ENCODE measurements around the gene TMC6.
A peak's percentile ranks its signal among the peaks of the same experiment; 100 is the strongest.
"Not testable (repeated sequence)": the region's sequence is repeated elsewhere in the genome, so short reads cannot be mapped to it uniquely, and the experiment has no call there.

TMC6 gene, protein sequence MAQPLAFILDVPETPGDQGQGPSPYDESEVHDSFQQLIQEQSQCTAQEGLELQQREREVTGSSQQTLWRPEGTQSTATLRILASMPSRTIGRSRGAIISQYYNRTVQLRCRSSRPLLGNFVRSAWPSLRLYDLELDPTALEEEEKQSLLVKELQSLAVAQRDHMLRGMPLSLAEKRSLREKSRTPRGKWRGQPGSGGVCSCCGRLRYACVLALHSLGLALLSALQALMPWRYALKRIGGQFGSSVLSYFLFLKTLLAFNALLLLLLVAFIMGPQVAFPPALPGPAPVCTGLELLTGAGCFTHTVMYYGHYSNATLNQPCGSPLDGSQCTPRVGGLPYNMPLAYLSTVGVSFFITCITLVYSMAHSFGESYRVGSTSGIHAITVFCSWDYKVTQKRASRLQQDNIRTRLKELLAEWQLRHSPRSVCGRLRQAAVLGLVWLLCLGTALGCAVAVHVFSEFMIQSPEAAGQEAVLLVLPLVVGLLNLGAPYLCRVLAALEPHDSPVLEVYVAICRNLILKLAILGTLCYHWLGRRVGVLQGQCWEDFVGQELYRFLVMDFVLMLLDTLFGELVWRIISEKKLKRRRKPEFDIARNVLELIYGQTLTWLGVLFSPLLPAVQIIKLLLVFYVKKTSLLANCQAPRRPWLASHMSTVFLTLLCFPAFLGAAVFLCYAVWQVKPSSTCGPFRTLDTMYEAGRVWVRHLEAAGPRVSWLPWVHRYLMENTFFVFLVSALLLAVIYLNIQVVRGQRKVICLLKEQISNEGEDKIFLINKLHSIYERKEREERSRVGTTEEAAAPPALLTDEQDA

DNA sequence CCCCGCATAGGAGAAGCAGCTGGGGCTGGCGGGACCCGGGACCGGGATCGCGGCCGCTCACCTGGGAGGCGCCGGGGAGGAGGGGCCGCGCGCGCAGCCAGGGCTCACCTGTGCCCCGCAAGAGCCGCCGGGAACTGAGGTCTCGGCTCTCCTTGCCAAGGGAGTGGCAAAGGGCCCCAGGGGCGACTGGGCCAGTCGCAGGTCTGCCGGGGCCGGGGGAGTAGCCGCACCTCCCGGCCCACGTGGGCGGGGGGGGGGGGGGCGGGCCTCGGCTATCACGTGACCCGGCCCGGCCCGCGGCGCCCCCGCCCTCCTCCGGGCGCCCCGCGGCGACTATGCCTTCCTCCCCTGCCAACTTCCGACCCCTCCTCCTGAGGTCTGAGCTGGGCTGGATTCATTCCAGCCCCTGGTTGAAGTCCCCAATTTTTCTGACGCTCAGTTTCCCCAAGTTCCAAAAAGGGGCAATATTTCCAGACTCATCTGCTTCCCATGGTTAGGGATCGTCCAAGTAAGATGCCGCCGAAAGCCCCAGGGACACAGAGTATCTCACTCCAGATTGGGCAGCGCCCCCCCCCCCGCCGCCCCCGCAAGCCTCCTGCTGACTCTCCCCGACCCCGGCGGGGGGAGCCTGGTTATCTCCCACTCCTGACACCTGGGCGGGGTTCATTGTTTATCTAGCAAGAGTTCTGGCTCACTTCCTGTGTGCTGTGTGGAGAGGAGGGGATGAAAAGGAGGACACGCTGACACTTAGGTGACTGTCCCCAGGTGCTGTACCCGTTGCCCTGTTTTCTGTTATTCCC, at the start of gene TMC6:
Gene TMC6 (minus strand): TSS at position 205 of the 800 bp plus-strand sequence. CDS start 1,923 bp downstream, outside the sequence.
- DNase-seq: peak; percentile 56

DNA sequence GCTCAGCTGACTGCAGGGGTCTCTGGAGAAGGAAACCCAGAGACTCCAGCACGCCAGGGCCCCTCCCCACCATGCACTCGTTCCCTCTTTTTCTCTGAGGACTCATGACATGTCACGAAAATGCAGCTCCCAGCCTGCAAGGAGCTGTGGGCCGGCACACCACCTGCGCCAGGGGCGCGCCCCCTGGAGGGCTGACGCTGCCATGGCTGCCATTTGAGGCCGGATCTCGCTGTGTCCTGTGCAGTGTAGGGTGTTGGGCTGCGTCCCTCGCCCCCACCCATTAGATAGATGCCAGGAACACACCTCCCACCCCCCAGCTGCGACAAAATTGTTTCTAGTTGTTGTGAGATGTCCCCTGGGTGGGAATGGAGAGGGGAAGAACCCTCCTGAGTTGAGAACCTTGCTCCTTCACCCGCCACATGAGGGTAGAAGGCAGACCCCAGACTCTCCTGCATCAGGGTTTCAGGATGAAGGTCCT, 48.0 kb upstream of the TMC6 start:
- peak; percentile 52 for DNase-seq

DNA sequence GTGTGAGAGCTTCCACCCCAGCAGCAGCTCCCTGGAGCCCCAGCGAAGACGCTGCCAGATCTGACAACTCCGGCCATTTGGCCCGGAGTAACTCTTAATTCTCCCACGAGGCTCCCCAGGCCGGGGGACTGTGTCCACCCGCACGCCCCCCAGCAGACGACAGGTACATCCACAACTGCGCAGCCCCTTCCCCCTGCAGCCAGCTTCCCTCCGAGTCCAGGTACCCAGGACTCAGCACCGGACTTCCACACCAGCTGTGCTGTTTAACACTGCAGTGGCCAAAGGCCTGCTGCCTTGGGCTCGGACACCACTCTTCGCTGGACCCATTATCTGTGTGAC, 47.1 kb upstream of the TMC6 start:
- DNase-seq: no peak

DNA sequence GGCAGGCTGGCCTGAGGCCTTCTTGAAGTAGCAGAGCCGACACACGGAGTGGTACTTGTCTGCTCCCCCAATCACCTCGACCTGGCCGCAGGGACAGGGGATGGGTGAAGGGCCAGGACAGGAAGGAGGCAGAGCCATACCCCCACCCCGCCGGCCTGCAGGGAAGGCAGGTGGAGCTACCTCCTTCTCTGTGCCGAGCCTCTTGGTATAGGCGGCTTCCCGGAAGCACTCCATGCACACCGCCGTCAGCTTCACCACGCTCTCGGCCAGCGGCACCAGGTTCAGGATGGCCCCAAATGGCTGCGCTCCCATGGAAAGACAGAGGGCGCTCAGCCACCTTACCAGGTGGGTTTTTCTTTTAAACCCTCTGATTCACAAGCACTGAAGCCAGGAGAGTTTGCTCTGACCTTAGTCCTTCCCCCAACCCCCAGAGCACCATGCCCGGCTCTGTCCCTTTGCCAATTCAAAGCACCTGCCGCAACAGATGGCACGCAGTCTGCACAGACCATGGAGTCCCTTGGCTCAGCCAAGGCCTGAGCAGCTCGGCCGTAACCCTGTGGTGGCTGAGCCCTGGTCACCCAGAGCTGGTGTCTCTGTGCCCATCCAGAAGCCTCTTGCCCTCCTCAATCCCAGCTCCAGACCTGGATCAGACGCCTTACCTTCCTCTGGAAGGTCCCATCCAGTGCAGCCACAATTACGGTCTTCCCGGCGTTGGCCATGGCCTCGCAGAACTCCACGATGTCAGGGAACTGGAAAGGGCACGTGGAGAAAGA, 46.5 kb upstream of the TMC6 start:
- DNase-seq: no peak

DNA sequence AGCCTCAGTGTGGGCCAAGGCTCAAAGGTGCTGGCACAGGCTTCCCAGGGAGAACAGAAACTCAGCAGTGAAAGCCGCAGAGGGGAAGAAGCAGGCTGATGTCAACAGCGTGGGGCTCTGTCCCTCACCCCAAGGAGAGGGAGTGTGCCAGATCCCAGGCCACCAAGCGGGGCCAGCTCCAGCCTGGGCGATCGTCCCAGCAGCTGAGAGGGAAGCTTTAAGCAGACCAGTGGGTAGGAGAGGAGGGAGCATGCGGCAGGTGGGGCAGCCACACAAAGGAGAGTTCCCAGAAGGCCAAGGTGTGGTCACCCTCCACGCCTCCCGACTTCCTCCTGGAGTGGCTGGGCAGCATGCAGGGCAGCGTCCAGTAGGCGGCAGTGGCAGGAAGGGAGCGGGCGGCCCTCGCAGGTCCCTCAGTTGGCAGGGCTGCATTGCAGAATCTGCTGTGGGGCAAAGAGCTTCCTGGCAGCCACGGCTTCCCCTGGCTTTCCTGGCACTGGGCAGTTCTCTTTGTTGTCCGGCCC, 45.9 kb upstream of the TMC6 start:
- DNase-seq: peak; percentile 94

DNA sequence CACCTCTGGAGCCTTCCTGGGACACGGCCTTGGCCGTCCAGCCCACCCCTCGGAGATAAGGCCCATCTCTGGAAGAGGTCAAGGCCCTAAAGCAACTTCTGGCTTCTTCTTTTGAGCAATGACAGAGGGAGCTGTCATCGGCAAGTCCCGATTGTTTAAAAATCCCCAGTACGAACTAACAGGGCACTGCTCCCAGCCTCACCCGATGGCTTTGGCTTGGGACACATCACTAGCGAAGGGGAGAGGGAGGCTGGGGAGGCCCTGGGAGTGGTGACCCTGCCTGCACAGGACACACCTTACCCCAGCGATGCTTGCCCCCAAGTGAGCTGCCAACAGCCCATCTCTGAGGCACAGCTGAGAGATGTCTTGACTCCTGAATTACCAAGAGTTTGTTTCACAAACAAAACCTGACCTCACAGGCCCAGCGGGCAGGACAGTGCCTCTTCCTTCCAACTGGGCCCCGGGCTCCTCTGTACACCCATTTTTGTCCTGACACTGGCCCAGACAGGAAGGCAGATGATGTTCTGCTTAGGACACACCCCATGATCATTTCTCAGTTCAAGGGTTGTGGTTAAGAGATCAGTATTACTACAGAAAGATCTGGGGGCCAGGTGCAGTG, 44.7 kb upstream of the TMC6 start:
- DNase-seq: no peak

DNA sequence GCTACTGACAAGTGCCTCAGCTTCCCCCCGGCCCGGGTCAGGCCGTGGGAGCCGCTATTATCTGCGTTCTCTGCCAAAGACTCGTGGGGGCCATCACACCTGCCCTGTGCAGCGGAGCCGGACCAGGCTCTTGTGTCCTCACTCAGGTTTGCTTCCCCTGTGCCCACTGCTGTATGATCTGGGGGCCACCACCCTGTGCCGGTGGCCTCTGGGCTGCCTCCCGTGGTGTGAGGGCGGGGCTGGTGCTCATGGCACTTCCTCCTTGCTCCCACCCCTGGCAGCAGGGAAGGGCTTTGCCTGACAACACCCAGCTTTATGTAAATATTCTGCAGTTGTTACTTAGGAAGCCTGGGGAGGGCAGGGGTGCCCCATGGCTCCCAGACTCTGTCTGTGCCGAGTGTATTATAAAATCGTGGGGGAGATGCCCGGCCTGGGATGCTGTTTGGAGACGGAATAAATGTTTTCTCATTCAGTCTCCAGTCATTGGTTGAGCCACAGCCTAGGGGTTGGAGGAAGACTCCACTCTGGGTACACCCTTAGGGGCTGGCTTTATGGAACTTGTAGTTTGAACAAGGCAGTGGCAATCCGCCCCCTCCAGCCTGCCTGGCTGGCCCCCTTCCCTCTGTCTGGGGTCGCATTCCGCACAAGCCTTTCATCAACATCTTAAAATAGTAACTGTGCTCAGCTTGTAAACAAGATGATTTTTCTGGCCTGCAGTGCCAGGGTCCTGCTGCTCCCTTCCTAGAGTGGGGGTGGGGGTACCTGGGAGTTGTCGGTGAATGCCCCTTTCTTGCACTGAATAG, 43.9 kb upstream of the TMC6 start:
- no peak for DNase-seq

DNA sequence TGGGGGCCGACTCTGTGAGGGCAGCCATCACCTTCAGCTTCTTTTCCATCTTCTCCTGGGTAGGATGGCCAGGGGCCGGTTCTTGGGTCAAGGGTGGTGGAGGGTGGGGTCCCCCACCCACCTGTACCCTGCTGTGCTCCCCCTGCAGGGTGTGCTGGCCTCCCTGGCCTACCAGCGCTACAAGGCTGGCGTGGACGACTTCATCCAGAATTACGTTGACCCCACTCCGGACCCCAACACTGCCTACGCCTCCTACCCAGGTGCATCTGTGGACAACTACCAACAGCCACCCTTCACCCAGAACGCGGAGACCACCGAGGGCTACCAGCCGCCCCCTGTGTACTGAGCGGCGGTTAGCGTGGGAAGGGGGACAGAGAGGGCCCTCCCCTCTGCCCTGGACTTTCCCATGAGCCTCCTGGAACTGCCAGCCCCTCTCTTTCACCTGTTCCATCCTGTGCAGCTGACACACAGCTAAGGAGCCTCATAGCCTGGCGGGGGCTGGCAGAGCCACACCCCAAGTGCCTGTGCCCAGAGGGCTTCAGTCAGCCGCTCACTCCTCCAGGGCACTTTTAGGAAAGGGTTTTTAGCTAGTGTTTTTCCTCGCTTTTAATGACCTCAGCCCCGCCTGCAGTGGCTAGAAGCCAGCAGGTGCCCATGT, 43.2 kb upstream of the TMC6 start:
- not testable (repeated sequence) for DNase-seq

DNA sequence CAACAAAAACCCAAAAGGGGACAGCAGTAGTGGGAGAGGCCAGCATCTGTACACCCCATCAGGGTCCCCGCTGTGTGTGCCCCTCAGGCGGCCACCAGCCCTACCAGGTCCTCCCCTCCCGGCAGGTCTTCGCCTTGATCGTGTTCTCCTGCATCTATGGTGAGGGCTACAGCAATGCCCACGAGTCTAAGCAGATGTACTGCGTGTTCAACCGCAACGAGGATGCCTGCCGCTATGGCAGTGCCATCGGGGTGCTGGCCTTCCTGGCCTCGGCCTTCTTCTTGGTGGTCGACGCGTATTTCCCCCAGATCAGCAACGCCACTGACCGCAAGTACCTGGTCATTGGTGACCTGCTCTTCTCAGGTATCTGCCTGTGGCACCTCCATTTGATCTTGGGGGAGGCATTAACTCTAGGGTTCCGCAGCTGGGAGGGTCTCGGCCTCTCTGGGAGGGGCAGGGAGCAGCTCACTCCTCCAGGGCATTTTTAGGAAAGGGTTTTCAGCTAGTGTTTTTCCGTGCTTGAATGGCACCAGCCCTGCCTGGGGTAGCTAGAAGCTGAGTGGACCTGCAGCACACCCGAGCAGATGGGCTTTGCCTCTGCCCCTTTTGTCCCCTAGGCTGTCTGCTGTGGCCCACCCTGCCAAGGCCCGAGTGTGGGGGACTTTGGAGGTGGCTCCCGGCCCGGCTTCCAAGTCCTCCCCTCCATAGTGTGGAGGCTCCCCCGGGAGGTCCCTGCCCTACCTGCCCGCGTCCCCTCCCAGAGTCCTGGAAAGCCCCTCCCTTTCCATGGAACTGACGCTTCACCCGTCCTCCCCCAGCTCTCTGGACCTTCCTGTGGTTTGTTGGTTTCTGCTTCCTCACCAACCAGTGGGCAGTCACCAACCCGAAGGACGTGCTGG, 42.4 kb upstream of the TMC6 start:
- no peak for DNase-seq

DNA sequence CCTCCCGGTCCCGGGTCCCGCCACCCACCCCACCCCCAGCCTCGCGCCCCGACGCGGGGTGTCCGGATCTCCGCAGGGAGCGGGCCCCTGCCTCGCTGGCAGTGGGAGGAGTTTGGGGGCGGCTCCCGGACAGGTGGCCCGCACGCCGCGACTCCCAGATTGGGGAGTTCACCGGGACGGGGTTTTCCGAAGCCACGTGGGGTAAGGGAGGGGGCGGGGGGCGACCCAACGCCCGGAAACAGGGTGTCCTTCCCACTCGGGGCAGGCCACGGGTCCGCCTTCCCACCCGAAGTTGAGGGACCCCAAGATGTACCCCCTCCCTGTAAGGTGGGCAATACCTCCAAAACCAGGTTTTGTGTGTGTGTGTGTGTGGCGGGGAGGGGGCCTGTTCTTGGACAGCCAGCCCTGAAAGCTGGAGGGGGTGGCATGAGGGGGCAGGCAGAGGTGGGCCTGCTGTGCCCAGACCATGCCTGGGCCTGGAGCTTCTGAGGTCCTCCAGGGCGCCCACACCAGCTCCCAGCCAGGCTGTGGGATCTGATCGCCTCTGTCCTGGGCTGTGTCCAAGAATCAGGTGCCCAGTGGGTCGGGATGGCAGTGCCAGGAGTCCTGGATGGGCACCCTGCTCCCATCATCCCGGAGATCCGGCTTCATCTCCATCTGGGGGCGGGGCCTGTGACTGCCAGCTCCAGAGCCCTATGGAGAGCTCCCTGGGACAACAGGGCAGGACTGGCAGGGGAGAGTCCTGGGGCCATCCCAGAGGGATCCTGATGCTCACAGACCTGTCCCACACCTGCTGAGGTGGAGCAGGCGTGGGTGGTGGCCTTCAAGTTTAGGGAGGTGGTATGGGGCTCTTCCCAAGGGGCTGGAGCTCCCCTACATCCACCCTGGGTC, 40.6 kb upstream of the TMC6 start:
- peak; percentile 22 for DNase-seq

DNA sequence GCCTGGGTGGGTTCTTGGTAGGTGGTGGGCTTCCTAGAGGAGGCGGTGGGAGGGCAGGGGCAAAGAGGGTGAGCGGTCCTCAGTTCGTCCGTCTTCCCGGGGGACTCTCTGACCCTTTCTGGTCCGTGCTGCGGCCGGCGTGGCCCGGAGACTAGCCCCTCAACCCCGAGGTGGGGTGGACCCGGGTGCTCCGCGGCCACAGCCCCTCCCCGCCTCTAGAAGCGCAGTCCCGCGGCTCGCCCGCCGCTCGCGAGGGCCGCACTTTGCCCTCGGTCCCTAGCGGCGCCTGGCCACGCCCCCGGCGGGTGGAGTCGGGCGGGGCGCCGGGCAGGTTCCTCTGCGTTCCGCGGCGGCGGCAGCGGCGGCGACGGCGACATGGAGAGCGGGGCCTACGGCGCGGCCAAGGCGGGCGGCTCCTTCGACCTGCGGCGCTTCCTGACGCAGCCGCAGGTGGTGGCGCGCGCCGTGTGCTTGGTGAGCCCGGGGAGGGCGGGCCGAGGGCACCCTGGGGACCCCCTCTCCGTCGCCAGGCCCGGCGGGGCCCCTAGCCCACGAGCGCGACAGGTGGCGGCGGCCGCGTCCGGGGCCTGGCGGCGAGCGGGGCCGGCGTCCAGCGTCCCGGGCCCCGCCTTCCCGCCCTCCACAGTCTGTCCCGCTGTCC, 39.8 kb upstream of the TMC6 start, which contains the start of gene SYNGR2:
Gene SYNGR2 (plus strand): TSS at position 340 of the 661 bp plus-strand sequence. CDS start 36 bp downstream, at position 376.
- peak; percentile 76 for DNase-seq

DNA sequence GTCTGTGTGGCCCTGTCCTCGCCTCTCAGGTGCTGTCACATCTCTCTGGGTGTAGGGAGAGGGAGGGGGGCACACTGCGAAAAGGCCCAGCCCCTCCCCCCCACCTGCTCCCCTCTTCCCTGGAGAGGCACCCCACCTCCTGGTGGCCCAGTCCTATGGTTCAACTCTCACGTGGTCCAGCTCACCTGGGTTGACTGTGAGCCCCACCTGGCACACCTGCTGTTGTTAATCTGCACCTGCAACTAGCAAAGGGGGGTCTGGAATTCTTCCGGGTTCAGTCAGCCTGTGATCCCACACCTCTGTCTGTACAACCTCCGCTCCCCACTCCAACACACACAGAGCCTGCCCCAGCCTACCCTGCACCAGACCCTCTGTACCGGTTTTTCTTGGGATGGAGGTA, 37.9 kb upstream of the TMC6 start:
- no peak for DNase-seq

DNA sequence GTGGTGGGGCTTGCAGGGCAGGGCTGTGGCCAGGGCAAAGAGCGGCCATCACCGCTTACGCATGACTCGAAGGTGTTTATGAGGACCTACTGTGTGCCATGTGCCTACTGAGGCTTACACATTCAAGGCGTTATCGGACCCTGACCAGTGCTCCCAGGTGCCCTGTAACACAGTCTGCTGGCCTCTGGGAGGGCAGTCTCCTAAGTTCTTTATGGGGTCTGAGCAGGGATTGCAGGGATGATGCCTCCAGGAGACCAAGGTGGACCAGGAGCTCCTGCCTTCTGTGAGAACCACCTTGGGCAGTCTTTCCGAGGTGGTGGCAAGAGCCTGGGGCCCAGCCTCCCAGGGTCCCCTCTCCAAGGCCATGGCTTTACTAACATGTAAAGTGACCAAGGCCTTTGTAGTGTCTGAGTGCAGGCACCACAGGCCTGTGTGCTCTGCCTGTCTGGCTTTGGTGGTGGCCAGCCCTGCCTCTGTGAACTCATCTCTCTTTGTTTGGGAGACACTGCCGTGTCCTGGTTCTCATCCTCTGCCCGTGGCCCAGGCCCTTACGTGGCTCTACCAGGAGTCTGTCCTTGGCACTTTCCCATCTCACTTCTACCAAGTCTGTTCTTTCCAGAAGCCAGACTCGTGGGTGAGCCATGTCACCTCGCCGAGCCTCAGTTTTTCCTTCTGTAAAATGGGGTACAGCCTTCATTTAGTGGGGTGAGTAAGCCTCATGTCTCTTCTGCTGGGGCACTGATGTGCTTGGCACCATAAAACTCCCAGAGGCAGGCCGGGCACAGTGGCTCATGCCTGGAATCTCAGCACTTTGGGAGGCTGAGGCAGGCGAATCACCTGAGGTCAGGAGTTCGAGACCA, 36.4 kb upstream of the TMC6 start:
- no peak for DNase-seq

DNA sequence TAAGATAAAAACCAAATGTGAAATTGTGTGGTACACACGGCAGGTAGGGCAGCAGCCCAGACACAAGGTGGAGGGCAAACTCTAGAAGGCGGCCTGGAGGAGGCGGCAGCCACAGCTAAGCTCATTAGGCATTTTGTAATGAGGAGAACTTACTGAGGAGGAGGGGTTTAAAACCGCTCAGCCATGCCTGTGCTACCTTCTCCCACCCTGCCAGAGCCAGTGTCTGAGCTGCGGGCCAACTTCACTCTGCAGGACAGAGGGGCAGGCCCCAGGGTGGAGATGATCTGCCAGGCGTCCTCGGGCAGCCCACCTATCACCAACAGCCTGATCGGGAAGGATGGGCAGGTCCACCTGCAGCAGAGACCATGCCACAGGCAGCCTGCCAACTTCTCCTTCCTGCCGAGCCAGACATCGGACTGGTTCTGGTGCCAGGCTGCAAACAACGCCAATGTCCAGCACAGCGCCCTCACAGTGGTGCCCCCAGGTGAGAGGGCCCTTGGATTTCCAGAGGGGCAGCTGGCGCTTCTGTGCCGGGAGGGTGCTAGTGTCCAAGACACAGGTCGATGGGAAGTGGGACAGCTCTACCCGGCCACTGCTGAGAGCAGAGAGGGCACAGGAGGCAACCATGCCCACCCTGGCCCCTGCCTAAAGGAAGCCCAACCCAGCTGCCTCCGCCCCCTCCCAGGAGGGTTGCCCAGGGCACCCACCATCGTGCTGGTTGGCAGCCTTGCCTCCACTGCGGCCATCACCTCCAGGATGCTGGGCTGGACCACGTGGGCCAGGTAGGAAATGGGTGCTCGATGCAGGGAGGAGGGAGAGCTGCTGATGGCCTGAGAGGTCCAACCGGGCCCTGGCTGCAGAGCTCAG, 35.6 kb upstream of the TMC6 start:
- DNase-seq: no peak

DNA sequence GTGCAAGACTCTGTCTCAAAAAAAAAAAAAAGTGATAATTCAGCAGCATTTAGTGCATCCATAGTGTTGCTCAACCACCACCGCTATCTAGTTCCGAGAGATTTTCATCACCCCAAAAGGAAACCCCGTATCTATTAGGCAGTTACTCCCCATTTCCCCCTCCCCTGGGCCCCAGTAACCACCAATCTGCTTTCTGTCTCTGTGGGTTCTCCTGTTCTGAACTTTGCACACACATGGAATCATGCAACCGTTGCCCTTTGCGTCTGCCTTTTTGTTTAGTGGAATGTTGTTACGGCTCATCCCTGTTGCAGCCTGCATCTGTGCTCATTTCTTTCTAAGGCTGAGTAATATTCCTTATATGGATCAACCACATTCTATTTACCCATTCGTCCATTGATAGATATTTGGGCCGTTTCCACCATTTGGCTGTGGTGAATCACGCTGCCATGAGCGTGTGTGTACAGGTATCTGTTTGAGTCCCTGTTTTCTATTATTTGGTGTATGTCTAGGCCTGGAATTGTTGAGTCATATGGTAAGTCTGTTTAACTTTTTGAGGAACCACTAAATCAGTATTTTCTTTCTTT, 31.1 kb upstream of the TMC6 start:
- no peak for DNase-seq
